ENCODE results near the gene ARL4A. TPM values are rescaled to one million over a fixed set of nuclear protein-coding genes. Genes with fewer than 3 reads are reported as not detected.

The ARL4A gene
- total and polyA plus RNA-seq, 2 of the 13 experiments (the other 11 are each of a cell fraction or from before 2014, with no cell fraction given) = 10.8 to 25.6 TPM

DNA sequence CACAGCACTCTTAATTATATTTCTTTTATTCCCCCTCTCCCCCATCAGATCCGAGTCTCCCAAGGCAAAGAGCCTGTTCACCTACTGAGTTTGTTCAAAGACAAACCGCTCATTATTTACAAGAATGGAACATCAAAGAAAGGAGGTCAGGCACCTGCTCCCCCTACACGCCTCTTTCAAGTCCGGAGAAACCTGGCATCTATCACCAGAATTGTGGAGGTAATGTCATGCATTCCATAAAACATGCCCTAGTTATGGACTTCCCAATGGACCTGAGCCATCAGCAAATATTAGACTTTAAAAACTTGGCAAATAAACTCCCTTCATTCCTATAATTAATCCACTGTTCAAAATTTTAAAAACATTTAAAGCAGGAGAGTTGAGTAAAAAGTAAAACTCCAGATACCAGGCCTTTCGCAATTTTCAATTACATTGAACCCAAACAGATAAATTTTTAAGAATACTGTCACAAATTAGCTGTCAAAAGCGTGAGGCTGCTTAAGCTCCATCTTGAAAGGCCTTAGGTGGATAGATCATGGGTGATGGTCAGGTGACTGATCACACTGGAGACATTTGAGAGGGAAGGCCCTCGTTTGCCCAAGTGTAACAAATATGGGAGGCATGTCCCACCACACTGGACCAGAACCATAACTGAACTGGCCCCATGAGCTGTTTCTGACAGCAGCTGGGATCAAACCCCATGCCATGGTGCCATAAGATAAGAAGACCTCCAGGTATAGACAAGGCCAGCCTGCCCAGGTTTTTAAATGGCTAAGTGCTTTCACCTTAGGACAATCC, 46.9 kb upstream of the ARL4A start (continued):
- TF ChIP-seq, protein P1, sequence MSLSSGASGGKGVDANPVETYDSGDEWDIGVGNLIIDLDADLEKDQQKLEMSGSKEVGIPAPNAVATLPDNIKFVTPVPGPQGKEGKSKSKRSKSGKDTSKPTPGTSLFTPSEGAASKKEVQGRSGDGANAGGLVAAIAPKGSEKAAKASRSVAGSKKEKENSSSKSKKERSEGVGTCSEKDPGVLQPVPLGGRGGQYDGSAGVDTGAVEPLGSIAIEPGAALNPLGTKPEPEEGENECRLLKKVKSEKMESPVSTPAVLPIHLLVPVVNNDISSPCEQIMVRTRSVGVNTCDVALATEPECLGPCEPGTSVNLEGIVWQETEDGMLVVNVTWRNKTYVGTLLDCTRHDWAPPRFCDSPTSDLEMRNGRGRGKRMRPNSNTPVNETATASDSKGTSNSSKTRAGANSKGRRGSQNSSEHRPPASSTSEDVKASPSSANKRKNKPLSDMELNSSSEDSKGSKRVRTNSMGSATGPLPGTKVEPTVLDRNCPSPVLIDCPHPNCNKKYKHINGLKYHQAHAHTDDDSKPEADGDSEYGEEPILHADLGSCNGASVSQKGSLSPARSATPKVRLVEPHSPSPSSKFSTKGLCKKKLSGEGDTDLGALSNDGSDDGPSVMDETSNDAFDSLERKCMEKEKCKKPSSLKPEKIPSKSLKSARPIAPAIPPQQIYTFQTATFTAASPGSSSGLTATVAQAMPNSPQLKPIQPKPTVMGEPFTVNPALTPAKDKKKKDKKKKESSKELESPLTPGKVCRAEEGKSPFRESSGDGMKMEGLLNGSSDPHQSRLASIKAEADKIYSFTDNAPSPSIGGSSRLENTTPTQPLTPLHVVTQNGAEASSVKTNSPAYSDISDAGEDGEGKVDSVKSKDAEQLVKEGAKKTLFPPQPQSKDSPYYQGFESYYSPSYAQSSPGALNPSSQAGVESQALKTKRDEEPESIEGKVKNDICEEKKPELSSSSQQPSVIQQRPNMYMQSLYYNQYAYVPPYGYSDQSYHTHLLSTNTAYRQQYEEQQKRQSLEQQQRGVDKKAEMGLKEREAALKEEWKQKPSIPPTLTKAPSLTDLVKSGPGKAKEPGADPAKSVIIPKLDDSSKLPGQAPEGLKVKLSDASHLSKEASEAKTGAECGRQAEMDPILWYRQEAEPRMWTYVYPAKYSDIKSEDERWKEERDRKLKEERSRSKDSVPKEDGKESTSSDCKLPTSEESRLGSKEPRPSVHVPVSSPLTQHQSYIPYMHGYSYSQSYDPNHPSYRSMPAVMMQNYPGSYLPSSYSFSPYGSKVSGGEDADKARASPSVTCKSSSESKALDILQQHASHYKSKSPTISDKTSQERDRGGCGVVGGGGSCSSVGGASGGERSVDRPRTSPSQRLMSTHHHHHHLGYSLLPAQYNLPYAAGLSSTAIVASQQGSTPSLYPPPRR (CRISPR knock-in tag; IDR thresholded peaks at IDR 0.05; ENCODE audit: borderline replicate concordance) = peak; percentile 84
- no peak for TF ChIP-seq ELF1 (CRISPR knock-in tag; IDR thresholded peaks at IDR 0.05)
- TF ChIP-seq ZFAT (CRISPR knock-in tag; conservative IDR thresholded peaks at IDR 0.05) = no peak
- TF ChIP-seq RFX1 (IDR thresholded peaks at IDR 0.05) = no peak
- no peak for TF ChIP-seq KLF9 (CRISPR knock-in tag; IDR thresholded peaks at IDR 0.05; ENCODE audit: low read depth)
- TF ChIP-seq, protein P2, sequence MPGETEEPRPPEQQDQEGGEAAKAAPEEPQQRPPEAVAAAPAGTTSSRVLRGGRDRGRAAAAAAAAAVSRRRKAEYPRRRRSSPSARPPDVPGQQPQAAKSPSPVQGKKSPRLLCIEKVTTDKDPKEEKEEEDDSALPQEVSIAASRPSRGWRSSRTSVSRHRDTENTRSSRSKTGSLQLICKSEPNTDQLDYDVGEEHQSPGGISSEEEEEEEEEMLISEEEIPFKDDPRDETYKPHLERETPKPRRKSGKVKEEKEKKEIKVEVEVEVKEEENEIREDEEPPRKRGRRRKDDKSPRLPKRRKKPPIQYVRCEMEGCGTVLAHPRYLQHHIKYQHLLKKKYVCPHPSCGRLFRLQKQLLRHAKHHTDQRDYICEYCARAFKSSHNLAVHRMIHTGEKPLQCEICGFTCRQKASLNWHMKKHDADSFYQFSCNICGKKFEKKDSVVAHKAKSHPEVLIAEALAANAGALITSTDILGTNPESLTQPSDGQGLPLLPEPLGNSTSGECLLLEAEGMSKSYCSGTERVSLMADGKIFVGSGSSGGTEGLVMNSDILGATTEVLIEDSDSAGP (CRISPR knock-in tag; IDR thresholded peaks at IDR 0.05; ENCODE audit: borderline replicate concordance) = no peak
- TF ChIP-seq NCOR1 (IDR thresholded peaks at IDR 0.05; ENCODE audit: borderline replicate concordance, low read length) = peak; percentile 60; the same call in 1 of the 2 replicates
- no peak for TF ChIP-seq NRL (CRISPR knock-in tag; IDR thresholded peaks at IDR 0.05; ENCODE audit: borderline replicate concordance)
- TF ChIP-seq ARNTL (CRISPR knock-in tag; IDR thresholded peaks at IDR 0.05) = peak; percentile 50
- TF ChIP-seq HOMEZ (CRISPR knock-in tag; IDR thresholded peaks at IDR 0.05; ENCODE audit: low read depth) = peak; percentile 74; the same call in 1 of the 2 replicates
- TF ChIP-seq ZNF703 (CRISPR knock-in tag; IDR thresholded peaks at IDR 0.05; ENCODE audit: borderline replicate concordance) = no peak
- TF ChIP-seq ESRRA (CRISPR knock-in tag; IDR thresholded peaks at IDR 0.05; ENCODE audit: low read depth) = no peak
- TF ChIP-seq ATRX (CRISPR knock-in tag; IDR thresholded peaks at IDR 0.05; ENCODE audit: borderline replicate concordance) = no peak
- peak; percentile 98 for TF ChIP-seq TCF7 (IDR thresholded peaks at IDR 0.05; ENCODE audit: low read depth)
- peak; percentile 76 for TF ChIP-seq TCF7L2 (IDR thresholded peaks at IDR 0.05; ENCODE audit: low read depth, low read length)
- TF ChIP-seq ZNF496 (CRISPR knock-in tag; IDR thresholded peaks at IDR 0.05; ENCODE audit: insufficient replicate concordance) = no peak
- no peak for TF ChIP-seq TSC22D2 (CRISPR knock-in tag; IDR thresholded peaks at IDR 0.05; ENCODE audit: borderline replicate concordance)
- TF ChIP-seq SP5 (CRISPR knock-in tag; IDR thresholded peaks at IDR 0.05; ENCODE audit: borderline replicate concordance, low read depth) = peak; percentile 84
- no peak for TF ChIP-seq RBM22 (optimal IDR thresholded peaks at IDR 0.05; ENCODE audit: low read length)
- TF ChIP-seq KDM6A (CRISPR knock-in tag; IDR thresholded peaks at IDR 0.05; ENCODE audit: low read depth) = peak; percentile 52; the same call in 1 of the 2 replicates
- TF ChIP-seq RXRB (CRISPR knock-in tag; IDR thresholded peaks at IDR 0.05; ENCODE audit: borderline replicate concordance) = peak; percentile 83

All from HepG2 (cell line).